Neural progenitor cell (in vitro differentiated cells): ENCODE measurements around the gene STAM2.

ENCODE experiments used
- EZH2 ChIP-seq: fragments of 200-600 bp; sonication (generic); IDR thresholded peaks from 2 replicates; pipeline ENCODE4 v1.6.1; 2017; ENCODE audit warnings: antibody characterized with exemption, mild to moderate bottlenecking, moderate library complexity
- EZH2phosphoT487 ChIP-seq: fragments of 200-600 bp; sonication (generic); IDR thresholded peaks from 2 replicates; pipeline ENCODE4 v1.6.1; 2017; ENCODE audit warnings: antibody characterized with exemption
- TF ChIP-seq, protein P1 (sequence below): fragments of 200-600 bp; sonication (generic); IDR thresholded peaks from 2 replicates; pipeline ENCODE4 v1.5.1; 2017; ENCODE audit warnings: antibody characterized with exemption, mild to moderate bottlenecking

DNA sequence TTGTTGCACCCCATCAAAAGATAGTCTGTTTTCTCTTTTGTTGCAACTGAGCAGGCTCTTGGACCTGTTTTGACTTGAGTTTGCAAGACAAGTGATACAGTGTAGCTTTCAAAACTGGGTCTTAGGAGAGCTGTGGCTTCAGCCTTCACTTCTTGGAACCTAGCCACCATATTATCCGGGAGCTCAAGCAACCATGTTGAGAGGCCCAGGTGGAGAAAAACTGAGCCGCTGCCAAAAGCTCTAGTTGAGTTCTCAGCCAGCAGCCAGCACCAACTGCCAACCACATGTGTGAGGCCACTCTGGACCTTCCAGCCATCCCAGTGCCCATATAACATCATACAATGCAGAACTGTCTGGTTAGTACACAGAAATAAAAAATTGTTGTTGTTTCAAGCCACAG, 82.1 kb downstream of the STAM2 start:
- TF ChIP-seq, protein P1, sequence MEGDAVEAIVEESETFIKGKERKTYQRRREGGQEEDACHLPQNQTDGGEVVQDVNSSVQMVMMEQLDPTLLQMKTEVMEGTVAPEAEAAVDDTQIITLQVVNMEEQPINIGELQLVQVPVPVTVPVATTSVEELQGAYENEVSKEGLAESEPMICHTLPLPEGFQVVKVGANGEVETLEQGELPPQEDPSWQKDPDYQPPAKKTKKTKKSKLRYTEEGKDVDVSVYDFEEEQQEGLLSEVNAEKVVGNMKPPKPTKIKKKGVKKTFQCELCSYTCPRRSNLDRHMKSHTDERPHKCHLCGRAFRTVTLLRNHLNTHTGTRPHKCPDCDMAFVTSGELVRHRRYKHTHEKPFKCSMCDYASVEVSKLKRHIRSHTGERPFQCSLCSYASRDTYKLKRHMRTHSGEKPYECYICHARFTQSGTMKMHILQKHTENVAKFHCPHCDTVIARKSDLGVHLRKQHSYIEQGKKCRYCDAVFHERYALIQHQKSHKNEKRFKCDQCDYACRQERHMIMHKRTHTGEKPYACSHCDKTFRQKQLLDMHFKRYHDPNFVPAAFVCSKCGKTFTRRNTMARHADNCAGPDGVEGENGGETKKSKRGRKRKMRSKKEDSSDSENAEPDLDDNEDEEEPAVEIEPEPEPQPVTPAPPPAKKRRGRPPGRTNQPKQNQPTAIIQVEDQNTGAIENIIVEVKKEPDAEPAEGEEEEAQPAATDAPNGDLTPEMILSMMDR = no peak
- TF ChIP-seq EZH2phosphoT487 = no peak
- TF ChIP-seq EZH2 = no peak
